Measurements from ENCODE around the gene SORBS2. TPM values are rescaled to one million over a fixed set of nuclear protein-coding genes. Genes with fewer than 3 reads are reported as not detected.

Gene SORBS2
- total and polyA plus RNA-seq, 2 of the 8 experiments (the other 6 are each of a cell fraction or from before 2014, with no cell fraction given) = 73.0 to 87.1 TPM

DNA sequence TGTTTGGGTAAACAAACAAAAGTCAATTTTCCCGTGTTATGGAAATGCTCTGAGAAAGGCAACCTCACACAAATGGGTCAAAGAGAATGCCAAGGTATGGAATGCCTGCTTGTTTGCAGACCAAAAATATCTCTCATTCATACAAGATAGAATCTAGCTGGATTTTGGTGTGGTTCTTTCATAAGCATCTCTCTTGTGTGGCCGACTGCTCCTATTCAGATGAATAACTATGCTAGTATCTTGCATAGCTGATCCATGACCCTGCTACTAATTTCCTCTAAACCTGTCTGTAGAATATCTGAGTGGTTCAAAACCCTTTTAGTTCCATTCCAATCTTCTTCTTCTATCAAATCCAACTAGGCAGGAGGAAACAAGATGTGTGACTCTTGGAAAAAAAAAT, 28.2 kb upstream of the SORBS2 start:
- Histone ChIP-seq H4K91ac (replicated peaks; ENCODE audit: insufficient read length, low read length) (peak overlapping the region; percentile 98), H4K20me1 (replicated peaks in 1 of 2; ENCODE audit: control insufficient read depth in 1 of 2, insufficient read depth in 2 of 2, low read length in 2 of 2) (no peaks in the 10 kb centered on the region), H3K27ac (ENCODE audit: low read depth, low read length) (peak overlapping the region; percentile 56), H4K8ac (ENCODE audit: extremely low read depth, insufficient read depth, low read length) (no peak overlapping the region), H3K23ac (ENCODE audit: insufficient read length) (no peak overlapping the region), H3K4me2 (ENCODE audit: insufficient read depth in 1 of 2, low read depth in 2 of 2, low read length in 2 of 2) (peak overlapping the region in 1 of 2 experiments; percentile 54; a peak in 2 of 4 replicates), H3K79me1 (ENCODE audit: low read depth, low read length) (no peaks in the 10 kb centered on the region), H2BK12ac (ENCODE audit: low read depth, low read length) (peak overlapping the region; percentile 100; the same call in 1 of the 2 replicates), H3K56ac (replicated peaks; ENCODE audit: insufficient read length, low read depth, low read length) (peak overlapping the region; percentile 21), H3K4ac (replicated peaks; ENCODE audit: insufficient read length, low read depth, low read length) (peak overlapping the region; percentile 42), H3K4me1 (replicated peaks in 1 of 4; ENCODE audit: control insufficient read depth in 3 of 4, insufficient read depth in 4 of 4, low read length in 3 of 4) (peaks cover 23 to 33% (median 30%) of the 10 kb centered on the region in 4 experiments), H3K79me2 (ENCODE audit: control insufficient read depth in 1 of 2, insufficient read depth in 2 of 2, low read length in 2 of 2) (no peaks in the 10 kb centered on the region), H2BK20ac (ENCODE audit: low read length) (peak overlapping the region; percentile 99), H3K23me2 (ENCODE audit: low read depth, low read length) (0 out of 2 replicates have a peak, but pooled peaks cover 6% of the 10 kb centered on the region), H2AFZ (ENCODE audit: low read length) (no peak overlapping the region), H2BK120ac (replicated peaks; ENCODE audit: low read depth, low read length) (peak overlapping the region; percentile 97), H3K4me3 (ENCODE audit: extremely low read depth in 1 of 4, insufficient read depth in 2 of 4, low read depth in 3 of 4, low read length in 4 of 4) (no peak overlapping the region), H2AK5ac (ENCODE audit: low read depth, low read length) (peak overlapping the region; percentile 99; the same call in 1 of the 2 replicates), H3K9me3 (ENCODE audit: insufficient read depth in 2 of 2, low read depth in 1 of 2, low read length in 1 of 2) (no peaks in the 10 kb centered on the region; a peak in 1 of 4 replicates), H3K27me3 (replicated peaks in 1 of 4; ENCODE audit: control insufficient read depth in 3 of 4, extremely low read depth in 1 of 4, insufficient read depth in 3 of 4, low read length in 3 of 4) (no peaks in the 10 kb centered on the region), H2BK5ac (ENCODE audit: low read depth, low read length) (peak overlapping the region; percentile 100), H3K18ac (ENCODE audit: extremely low read depth, low read length) (peak overlapping the region; percentile 89), H4K5ac (ENCODE audit: insufficient read length, low read depth, low read length) (peak overlapping the region; percentile 55), H3K14ac (ENCODE audit: insufficient read length) (no peak overlapping the region), H3K36me3 (ENCODE audit: control insufficient read depth in 2 of 4, insufficient read depth in 4 of 4, low read length in 3 of 4) (no peaks in the 10 kb centered on the region), H2BK15ac (ENCODE audit: low read length) (no peak overlapping the region), H3K9ac (replicated peaks in 1 of 4; ENCODE audit: extremely low read depth in 1 of 4, low read depth in 3 of 4, low read length in 3 of 4) (no peak overlapping the region)
- ChIA-PET CTCF (ENCODE audit: partially characterized antibody) (interaction anchor here (0.6 to 1.8 kb wide), 7 partner anchors 11 to 296 kb away, joined by 3 to 4 read pairs (median 3); no protein-coding TSS in a partner anchor), POLR2A (ENCODE audit: partially characterized antibody) (interaction anchor here (1.1 to 3.9 kb wide), 6 partner anchors 9 to 97 kb away, joined by 3 to 23 read pairs (median 4); no protein-coding TSS in a partner anchor)
- FAIRE-seq (no peak), DNase-seq (ENCODE audit: low read depth in 1 of 2, low spot score in 2 of 2) (no peak)
- whole genome bisulfite sequencing, 2 experiments (ENCODE audit: extremely low coverage in 1 of 2, insufficient coverage in 1 of 2, insufficient read length in 1 of 2, insufficient replicate concordance in 2 of 2, low coverage in 1 of 2, low lambda C conversion rate in 2 of 2, missing lambda C conversion rate in 1 of 2) = 65% methylated on average over 2 of the region's 2 CpGs; no CpG with 5 or more reads in 1 of the 2 experiments
- TF ChIP-seq POU5F1 (IDR thresholded peaks at IDR 0.05; ENCODE audit: low read depth, low read length) (no peak), CBX8 (IDR thresholded peaks at IDR 0.05; ENCODE audit: borderline replicate concordance, low read depth, low read length) (no peak), TAF7 (optimal IDR thresholded peaks at IDR 0.05; ENCODE audit: borderline replicate concordance, low read depth, low read length) (no peak), EZH2 (IDR thresholded peaks at IDR 0.05; ENCODE audit: low read depth, low read length, severe bottlenecking) (no peak), SRF (IDR thresholded peaks at IDR 0.05; ENCODE audit: low read depth, low read length) (no peak), EGR1 (IDR thresholded peaks at IDR 0.05; ENCODE audit: borderline replicate concordance, low read depth, low read length) (no peak), HDAC6 (IDR thresholded peaks at IDR 0.05; ENCODE audit: low read depth, low read length) (no peak), TCF12 (IDR thresholded peaks at IDR 0.05; ENCODE audit: low read depth, low read length) (no peak), CREB1 (IDR thresholded peaks at IDR 0.05) (no peak), KDM4A (IDR thresholded peaks at IDR 0.05; ENCODE audit: low read depth, low read length, severe bottlenecking) (no peak), CHD2 (IDR thresholded peaks at IDR 0.05; ENCODE audit: low read length) (no peak), TBP (IDR thresholded peaks at IDR 0.05; ENCODE audit: low read depth, low read length) (no peak), CHD1 (IDR thresholded peaks at IDR 0.05; ENCODE audit: low read depth, low read length) (no peak)
- TF ChIP-seq, protein P1, sequence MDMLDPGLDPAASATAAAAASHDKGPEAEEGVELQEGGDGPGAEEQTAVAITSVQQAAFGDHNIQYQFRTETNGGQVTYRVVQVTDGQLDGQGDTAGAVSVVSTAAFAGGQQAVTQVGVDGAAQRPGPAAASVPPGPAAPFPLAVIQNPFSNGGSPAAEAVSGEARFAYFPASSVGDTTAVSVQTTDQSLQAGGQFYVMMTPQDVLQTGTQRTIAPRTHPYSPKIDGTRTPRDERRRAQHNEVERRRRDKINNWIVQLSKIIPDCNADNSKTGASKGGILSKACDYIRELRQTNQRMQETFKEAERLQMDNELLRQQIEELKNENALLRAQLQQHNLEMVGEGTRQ (IDR thresholded peaks at IDR 0.05; ENCODE audit: low read length) = no peak
